ENCODE data around the gene HAT1. TPM values are rescaled to one million over a fixed set of nuclear protein-coding genes. Genes with fewer than 3 reads are reported as not detected.
A peak's percentile ranks its signal among the peaks of the same experiment; 100 is the strongest.

Gene HAT1
- total and polyA plus RNA-seq, 7 experiments from 2014 or later: 22.1 to 74.1 (median 26.8) TPM

DNA sequence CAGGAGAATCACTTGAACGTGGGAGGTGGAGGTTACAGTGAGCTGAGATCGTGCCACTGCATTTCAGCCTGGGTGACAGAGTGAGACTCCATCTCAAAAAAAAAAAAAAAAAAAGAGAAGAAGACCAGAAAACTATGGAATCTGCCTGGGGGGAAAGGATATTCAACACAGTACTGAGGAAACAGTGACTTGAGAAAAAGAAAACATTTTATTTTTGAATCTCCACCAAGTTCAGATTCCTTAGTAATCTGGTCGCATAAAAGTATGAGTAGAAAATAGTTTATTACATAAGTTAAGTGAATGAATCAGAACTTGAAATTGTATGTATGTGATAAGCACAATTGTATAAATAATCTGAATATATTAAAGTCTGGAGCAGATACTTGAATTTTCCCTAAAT, 13.0 kb upstream of the HAT1 start:
- no peaks in the 10 kb centered on the region for H3K9me3 Mint-ChIP-seq
- Histone ChIP-seq H3K36me3 (ENCODE audit: control insufficient read depth in 2 of 3, insufficient read depth in 3 of 3, low read length in 3 of 3) (no peaks in the 10 kb centered on the region), H3K4me3 (ENCODE audit: low read length) (no peak overlapping the region), H3K27ac (ENCODE audit: low read depth, low read length) (no peak overlapping the region), H3K4me1 (ENCODE audit: control insufficient read depth in 2 of 2, insufficient read depth in 2 of 2, low read length in 2 of 2) (no peaks in the 10 kb centered on the region), H3K27me3 (ENCODE audit: control insufficient read depth in 2 of 2, insufficient read depth in 2 of 2, low read length in 2 of 2) (no peaks in the 10 kb centered on the region), H3K9me3 (ENCODE audit: control insufficient read depth in 2 of 3, low read length in 3 of 3) (no peaks in the 10 kb centered on the region)
- intact Hi-C loops (cut with micrococcal nuclease): no loop called here
- H3K27me3 Mint-ChIP-seq: peaks cover 0 to 21% (median 5%) of the 10 kb centered on the region in 5 donors
- H3K4me1 Mint-ChIP-seq: no peaks in the 10 kb centered on the region
- peaks cover 0 to 3% (median 0%) of the 10 kb centered on the region in 5 donors for H3K36me3 Mint-ChIP-seq
- no peak overlapping the region for H3K4me3 Mint-ChIP-seq
- ChIA-PET CTCF (no interaction called here), POLR2A (no interaction called here)
- ATAC-seq: no peak
- DNase-seq: no peak
- no peak overlapping the region for H3K27ac Mint-ChIP-seq

- no peaks in the 10 kb centered on the region for H3K4me1 ChIP-seq (ENCODE audit: control insufficient read depth in 2 of 2, insufficient read depth in 2 of 2, low read length in 2 of 2)
Measured at GRCh38 chr2:171910494-171910893, 11.8 kb upstream of the HAT1 start.

DNA sequence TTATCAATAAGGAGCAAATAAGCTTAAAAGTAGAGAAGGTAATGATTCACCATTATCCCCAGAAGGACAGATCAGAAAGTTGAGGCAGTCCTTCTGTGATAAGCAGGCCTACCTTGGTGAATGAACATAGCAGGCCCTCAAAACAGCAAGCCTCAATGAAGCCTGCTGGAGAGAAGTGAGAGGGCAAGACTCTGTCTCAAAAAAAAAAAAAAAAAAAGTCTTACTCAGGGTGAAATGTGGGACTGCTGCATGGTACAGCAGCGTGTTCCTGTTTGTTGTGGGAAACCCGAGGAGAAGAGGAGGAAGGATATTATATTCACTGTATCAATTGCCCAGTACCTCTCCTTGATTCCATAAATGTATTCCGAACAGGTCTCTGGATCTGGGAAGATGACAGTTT, 8.7 kb upstream of the HAT1 start:
- Mint-ChIP-seq H3K27ac (no peak overlapping the region), H3K4me1 (no peaks in the 10 kb centered on the region), H3K27me3 (peaks cover 0 to 7% (median 0%) of the 10 kb centered on the region in 5 donors), H3K4me3 (no peak overlapping the region), H3K36me3 (no peaks in the 10 kb centered on the region), H3K9me3 (no peaks in the 10 kb centered on the region)
- Histone ChIP-seq H3K4me3 (ENCODE audit: low read length) (no peak overlapping the region), H3K27me3 (ENCODE audit: control insufficient read depth in 2 of 2, insufficient read depth in 2 of 2, low read length in 2 of 2) (no peaks in the 10 kb centered on the region), H3K27ac (ENCODE audit: low read depth, low read length) (no peak overlapping the region), H3K4me1 (ENCODE audit: control insufficient read depth in 2 of 2, insufficient read depth in 2 of 2, low read length in 2 of 2) (no peaks in the 10 kb centered on the region), H3K9me3 (ENCODE audit: control insufficient read depth in 2 of 3, low read length in 3 of 3) (no peaks in the 10 kb centered on the region), H3K36me3 (ENCODE audit: control insufficient read depth in 2 of 3, insufficient read depth in 3 of 3, low read length in 3 of 3) (no peaks in the 10 kb centered on the region)
- no peak for ATAC-seq
- intact Hi-C loops (cut with micrococcal nuclease): no loop called here
- DNase-seq: no peak
- ChIA-PET CTCF (no interaction called here), POLR2A (no interaction called here)

More at GRCh38 chr2:171910494-171910893, 11.8 kb upstream of the HAT1 start:
- Mint-ChIP-seq H3K27ac (no peak overlapping the region), H3K4me3 (no peak overlapping the region), H3K36me3 (no peaks in the 10 kb centered on the region), H3K9me3 (no peaks in the 10 kb centered on the region), H3K4me1 (no peaks in the 10 kb centered on the region), H3K27me3 (peaks cover 0 to 13% (median 0%) of the 10 kb centered on the region in 5 donors)
- Histone ChIP-seq H3K9me3 (ENCODE audit: control insufficient read depth in 2 of 3, low read length in 3 of 3) (no peaks in the 10 kb centered on the region), H3K27me3 (ENCODE audit: control insufficient read depth in 2 of 2, insufficient read depth in 2 of 2, low read length in 2 of 2) (no peaks in the 10 kb centered on the region), H3K4me3 (ENCODE audit: low read length) (no peak overlapping the region), H3K27ac (ENCODE audit: low read depth, low read length) (no peak overlapping the region), H3K36me3 (ENCODE audit: control insufficient read depth in 2 of 3, insufficient read depth in 3 of 3, low read length in 3 of 3) (no peaks in the 10 kb centered on the region)
- DNase-seq: no peak
- ATAC-seq: no peak
- intact Hi-C loops (cut with micrococcal nuclease): no loop called here
- CTCF ChIA-PET: no interaction called here
- POLR2A ChIA-PET: no interaction called here

DNA sequence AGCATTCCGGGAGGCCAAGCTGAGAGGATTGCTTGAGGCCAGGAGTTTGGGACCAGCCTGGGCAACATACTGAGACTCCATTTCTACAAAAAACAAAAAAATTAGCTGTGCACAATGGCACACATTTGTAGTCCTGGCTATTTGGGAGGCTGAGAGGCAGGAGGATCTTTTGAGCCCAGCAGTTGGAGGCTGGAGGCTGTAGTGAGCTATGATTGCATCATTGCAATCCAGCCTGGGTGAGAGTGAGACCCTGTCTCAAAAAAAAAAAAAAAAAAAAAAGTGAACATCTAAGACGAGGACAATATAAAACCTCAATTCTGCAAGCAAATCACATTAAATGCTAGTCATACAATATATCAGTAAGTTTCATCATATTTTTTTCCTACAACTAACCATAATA, 2.8 kb upstream of the HAT1 start:
- H3K9me3 Mint-ChIP-seq: peaks cover 0 to 4% (median 0%) of the 10 kb centered on the region in 11 donors
- Histone ChIP-seq H3K27me3 (ENCODE audit: control insufficient read depth in 2 of 2, insufficient read depth in 2 of 2, low read length in 2 of 2) (no peaks in the 10 kb centered on the region), H3K4me3 (ENCODE audit: low read length) (no peak overlapping the region), H3K27ac (ENCODE audit: low read depth, low read length) (no peak overlapping the region), H3K9me3 (ENCODE audit: control insufficient read depth in 2 of 3, low read length in 3 of 3) (no peaks in the 10 kb centered on the region), H3K36me3 (ENCODE audit: control insufficient read depth in 2 of 3, insufficient read depth in 3 of 3, low read length in 3 of 3) (peaks cover 0 to 5% (median 0%) of the 10 kb centered on the region in 3 experiments), H3K4me1 (ENCODE audit: control insufficient read depth in 2 of 2, insufficient read depth in 2 of 2, low read length in 2 of 2) (peaks cover 13% of the 10 kb centered on the region in 2 donors)
- no peak overlapping the region for H3K27ac Mint-ChIP-seq
- DNase-seq (no peak), ATAC-seq (no peak)
- H3K27me3 Mint-ChIP-seq: no peaks in the 10 kb centered on the region
- H3K36me3 Mint-ChIP-seq: peaks cover 0 to 4% (median under 1%) of the 10 kb centered on the region in 5 donors
- POLR2A ChIA-PET: no interaction called here
- peaks cover 16 to 27% (median 21%) of the 10 kb centered on the region in 7 donors for H3K4me1 Mint-ChIP-seq
- intact Hi-C loops (cut with micrococcal nuclease): no loop called here
- CTCF ChIA-PET: no interaction called here
- no peak overlapping the region for H3K4me3 Mint-ChIP-seq

DNA sequence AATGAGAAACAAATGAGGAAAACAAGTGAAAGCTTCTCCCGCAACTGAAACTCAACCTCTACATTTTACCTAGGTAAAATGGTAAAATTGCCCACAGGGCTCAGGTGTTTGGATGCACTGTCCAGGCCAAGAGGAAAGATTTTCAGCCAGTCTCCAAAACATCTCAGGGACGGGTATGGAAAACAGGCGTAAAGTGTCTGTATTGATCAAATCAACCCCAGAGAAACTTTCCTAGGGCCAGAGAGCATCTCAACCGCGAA, 361 bp upstream of the HAT1 start:
- Histone ChIP-seq H3K4me1 (ENCODE audit: control insufficient read depth in 2 of 2, insufficient read depth in 2 of 2, low read length in 2 of 2) (peaks cover 13 to 17% of the 10 kb centered on the region in 2 donors), H3K27me3 (ENCODE audit: control insufficient read depth in 2 of 2, insufficient read depth in 2 of 2, low read length in 2 of 2) (no peaks in the 10 kb centered on the region), H3K4me3 (ENCODE audit: low read length) (peak overlapping the region; percentile 75), H3K36me3 (ENCODE audit: control insufficient read depth in 2 of 3, insufficient read depth in 3 of 3, low read length in 3 of 3) (peaks cover 0 to 5% (median 0%) of the 10 kb centered on the region in 3 experiments), H3K9me3 (ENCODE audit: control insufficient read depth in 2 of 3, low read length in 3 of 3) (no peaks in the 10 kb centered on the region), H3K27ac (ENCODE audit: low read depth, low read length) (peak overlapping the region; percentile 93)
- peak overlapping the region; percentile 96 to 100 (median 99) for H3K27ac Mint-ChIP-seq
- POLR2A ChIA-PET: interaction anchor here (0.6 to 2.7 kb wide), 7 partner anchors 15 to 990 kb away, joined by 3 to 20 read pairs (median 3); partner anchors contain the start of genes DYNC1I2 and SLC25A12
- CTCF ChIA-PET: no interaction called here
- ATAC-seq (peak; percentile 14), DNase-seq (no peak)
- peaks cover 20 to 44% (median 38%) of the 10 kb centered on the region in 7 donors for H3K4me1 Mint-ChIP-seq
- peaks cover 0 to 4% (median 0%) of the 10 kb centered on the region in 11 donors for H3K9me3 Mint-ChIP-seq
- peak overlapping the region; percentile 90 to 100 (median 99) for H3K4me3 Mint-ChIP-seq
- peaks cover 3 to 10% (median 6%) of the 10 kb centered on the region in 5 donors for H3K36me3 Mint-ChIP-seq
- no peaks in the 10 kb centered on the region for H3K27me3 Mint-ChIP-seq
- intact Hi-C loops (cut with micrococcal nuclease): loop anchor here (1.0 to 10.0 kb wide), 14 partner anchors 28 to 993 kb away; partner anchors contain the start of genes DCAF17 (in 2 of the 2), DYNC1I2 (in 2 of the 2), GORASP2 (in 2 of the 2) and SLC25A12 (in 2 of the 2)

- DNase-seq (peak in 1 of 9 donors; percentile 8), ATAC-seq (no peak)
- Histone ChIP-seq H3K9me3 (ENCODE audit: control insufficient read depth in 2 of 3, low read length in 3 of 3) (no peaks in the 10 kb centered on the region), H3K27ac (ENCODE audit: low read depth, low read length) (peak overlapping the region; percentile 93), H3K36me3 (ENCODE audit: control insufficient read depth in 2 of 3, insufficient read depth in 3 of 3, low read length in 3 of 3) (peaks cover 0 to 7% (median 0%) of the 10 kb centered on the region in 3 experiments), H3K4me3 (ENCODE audit: low read length) (peak overlapping the region; percentile 75), H3K27me3 (ENCODE audit: control insufficient read depth in 2 of 2, insufficient read depth in 2 of 2, low read length in 2 of 2) (no peaks in the 10 kb centered on the region), H3K4me1 (ENCODE audit: control insufficient read depth in 2 of 2, insufficient read depth in 2 of 2, low read length in 2 of 2) (peaks cover 13 to 17% of the 10 kb centered on the region in 2 donors)
- peaks cover 0 to 4% (median 0%) of the 10 kb centered on the region in 11 donors for H3K9me3 Mint-ChIP-seq
- H3K27me3 Mint-ChIP-seq: no peaks in the 10 kb centered on the region
- ChIA-PET CTCF (interaction anchor here (0.5 kb wide), 1 partner anchor 12 kb away, joined by 5 read pairs; no protein-coding TSS in a partner anchor), POLR2A (interaction anchor here (1.2 to 2.7 kb wide), 3 partner anchors 18 to 82 kb away, joined by 3 to 20 read pairs (median 3); partner anchors contain the start of gene SLC25A12)
- peak overlapping the region; percentile 96 to 100 (median 99) for H3K27ac Mint-ChIP-seq
- H3K4me3 Mint-ChIP-seq: peak overlapping the region; percentile 90 to 100 (median 99)
- intact Hi-C loops (cut with micrococcal nuclease): loop anchor here (2.0 to 10.0 kb wide), 4 partner anchors 41 to 994 kb away; partner anchors contain the start of genes DCAF17 (in 1 of the 2), DLX2 (in 1 of the 2), GORASP2 (in 1 of the 2) and METTL8 (in 1 of the 2)
- H3K4me1 Mint-ChIP-seq: peaks cover 20 to 57% (median 44%) of the 10 kb centered on the region in 7 donors
- H3K36me3 Mint-ChIP-seq: peaks cover 4 to 15% (median 12%) of the 10 kb centered on the region in 5 donors
Measured at GRCh38 chr2:171923206-171923605, 945 bp downstream of the HAT1 start.

Data from naive thymus-derived CD4-positive, alpha-beta T cell (primary cell).